Neural cell (in vitro differentiated cells): ENCODE measurements around the gene BTAF1. TPM values are rescaled to one million over a fixed set of nuclear protein-coding genes. Genes with fewer than 3 reads are reported as not detected.

Experiments
- H2AFZ ChIP-seq: fragments of 200-600, 300-800 bp; sonication (generic), shearing (Covaris generic); 2 replicates; pipeline ENCODE4 v1.6.0; 2014; ENCODE audit warnings: low read depth, mild to moderate bottlenecking, antibody characterized with exemption, low read length, moderate library complexity
- H3F3A ChIP-seq: fragments of 200-600 bp; shearing (Covaris generic); 2 replicates; pipeline ENCODE4 v1.6.1; 2016; ENCODE audit warnings: mild to moderate bottlenecking, moderate library complexity, mixed read lengths, antibody characterized with exemption, low read length; ENCODE audit not compliant: insufficient read depth, poor library complexity, severe bottlenecking
- H3K27ac ChIP-seq: fragments of 200-600, 300-800 bp; sonication (generic), shearing (Covaris generic); 2 replicates; pipeline ENCODE4 v1.5.1; 2014; ENCODE audit warnings: mild to moderate bottlenecking, low read length, moderate library complexity
- H3K27me3 ChIP-seq: fragments of 300-800, 200-600 bp; sonication (generic), shearing (Covaris generic); 2 replicates; pipeline ENCODE4 v1.6.0; 2014; ENCODE audit warnings: mild to moderate bottlenecking, low read depth, low read length, moderate library complexity; ENCODE audit not compliant: insufficient read depth
- H3K36me3 ChIP-seq: fragments of 300-800, 200-600 bp; sonication (generic), shearing (Covaris generic); 2 replicates; pipeline ENCODE4 v1.5.1; 2014; ENCODE audit warnings: mild to moderate bottlenecking, antibody characterized with exemption, low read length, moderate library complexity; ENCODE audit not compliant: insufficient read depth
- H3K4me2 ChIP-seq: fragments of 300-800, 200-600 bp; sonication (generic), shearing (Covaris generic); 2 replicates; pipeline ENCODE4 v1.6.0; 2014; ENCODE audit warnings: mild to moderate bottlenecking, low read length
- H3K4me3 ChIP-seq: fragments of 300-800, 200-600 bp; sonication (generic), shearing (Covaris generic); 2 replicates; pipeline ENCODE4 v1.5.1; 2014; ENCODE audit warnings: mild to moderate bottlenecking, low read length, moderate library complexity
- H3K79me2 ChIP-seq: fragments of 200-600 bp; shearing (Covaris generic); replicated peaks from 2 replicates; pipeline ENCODE4 v1.6.0; 2014; ENCODE audit warnings: mild to moderate bottlenecking, low read length, moderate library complexity; ENCODE audit not compliant: insufficient read depth
- H3K9ac ChIP-seq: fragments of 300-800, 200-600 bp; sonication (generic), shearing (Covaris generic); 2 replicates; pipeline ENCODE4 v1.6.1; 2016; ENCODE audit warnings: mild to moderate bottlenecking, low read length, mixed read lengths
- H3K9me2 ChIP-seq: fragments of 200-600 bp; shearing (Covaris generic); 2 replicates; pipeline ENCODE4 v1.6.1; 2016; ENCODE audit warnings: mild to moderate bottlenecking, low read length, mixed read lengths; ENCODE audit not compliant: insufficient read depth
- H3K9me3 ChIP-seq: fragments of 200-600, 300-800 bp; sonication (generic), shearing (Covaris generic); 2 replicates; pipeline ENCODE4 v1.6.1; 2016; ENCODE audit warnings: mild to moderate bottlenecking, mixed run types, low read length, moderate library complexity, mixed read lengths
- H4K20me1 ChIP-seq: fragments of 200-600 bp; shearing (Covaris generic); 2 replicates; pipeline ENCODE4 v1.6.1; 2016; ENCODE audit warnings: mild to moderate bottlenecking, mixed run types; ENCODE audit not compliant: insufficient read depth
- EP300 ChIP-seq: fragments of 450-650 bp; conservative IDR thresholded peaks from 2 replicates; pipeline ENCODE4 v1.6.1; 2014; ENCODE audit warnings: antibody characterized with exemption, mild to moderate bottlenecking, moderate library complexity; ENCODE audit not compliant: poor library complexity, severe bottlenecking
- EZH2 ChIP-seq: fragments of 200-600, 300-800 bp; shearing (Covaris generic), sonication (generic); IDR thresholded peaks from 2 replicates; pipeline ENCODE4 v1.6.1; 2014; ENCODE audit warnings: antibody characterized with exemption, low read length, borderline replicate concordance, mild to moderate bottlenecking; ENCODE audit not compliant: insufficient read depth, poor library complexity, severe bottlenecking
- MXI1 ChIP-seq: fragments of 450-650 bp; conservative IDR thresholded peaks from 2 replicates; pipeline ENCODE4 v1.6.1; 2014; ENCODE audit warnings: antibody characterized with exemption, mild to moderate bottlenecking; ENCODE audit not compliant: poor library complexity, severe bottlenecking
- POLR2AphosphoS5 ChIP-seq: IDR thresholded peaks from 2 replicates; pipeline ENCODE4 v1.6.1; 2012
- RAD21 ChIP-seq: fragments of 450-650 bp; conservative IDR thresholded peaks from 2 replicates; pipeline ENCODE4 v1.6.1; 2014; ENCODE audit warnings: antibody characterized with exemption, mild to moderate bottlenecking, moderate library complexity
- REST ChIP-seq: IDR thresholded peaks from 2 replicates; pipeline ENCODE4 v1.6.1; 2012; ENCODE audit warnings: borderline replicate concordance
- SMC3 ChIP-seq: fragments of 450-650 bp; conservative IDR thresholded peaks from 2 replicates; pipeline ENCODE4 v1.6.1; 2014; ENCODE audit warnings: antibody characterized with exemption, mild to moderate bottlenecking, moderate library complexity; ENCODE audit not compliant: poor library complexity
- TAF1 ChIP-seq: IDR thresholded peaks from 2 replicates; pipeline ENCODE4 v1.6.1; 2012; ENCODE audit warnings: low read depth
- polyA plus RNA-seq: library from polyadenylated mRNA; depleted of rRNA; stranded (reverse); fragments of >200 nt; gene quantifications from 2 replicates; pipeline ENCODE4 v1.2.3, GENCODE V29; 2014
- TF ChIP-seq, protein P1 (sequence below): fragments of 450-650 bp; IDR thresholded peaks from 2 replicates; pipeline ENCODE4 v1.5.1; 2014; ENCODE audit warnings: antibody characterized with exemption, mild to moderate bottlenecking, moderate library complexity; ENCODE audit not compliant: poor library complexity, severe bottlenecking

Gene BTAF1
- polyA plus RNA-seq, 1 donor from 2014 or later = 69.4 TPM

GRCh38 chr10:92011560-92012214 is 88.1 kb downstream of the BTAF1 start:
- Histone ChIP-seq H3K36me3 (peaks cover 12% of the 10 kb centered on the region), H3K9me3 (no peaks in the 10 kb centered on the region), H3K79me2 (no peaks in the 10 kb centered on the region), H3K4me2 (no peak overlapping the region), H3F3A (no peaks in the 10 kb centered on the region), H3K9me2 (no peaks in the 10 kb centered on the region), H3K4me3 (no peak overlapping the region), H4K20me1 (no peaks in the 10 kb centered on the region), H3K27ac (no peak overlapping the region), H3K27me3 (no peaks in the 10 kb centered on the region), H3K9ac (no peak overlapping the region), H2AFZ (no peak overlapping the region)
- TF ChIP-seq RAD21 (no peak), EZH2 (no peak), SMC3 (no peak), POLR2AphosphoS5 (no peak), REST (no peak), MXI1 (no peak), EP300 (no peak), TAF1 (no peak)
- TF ChIP-seq, protein P1, sequence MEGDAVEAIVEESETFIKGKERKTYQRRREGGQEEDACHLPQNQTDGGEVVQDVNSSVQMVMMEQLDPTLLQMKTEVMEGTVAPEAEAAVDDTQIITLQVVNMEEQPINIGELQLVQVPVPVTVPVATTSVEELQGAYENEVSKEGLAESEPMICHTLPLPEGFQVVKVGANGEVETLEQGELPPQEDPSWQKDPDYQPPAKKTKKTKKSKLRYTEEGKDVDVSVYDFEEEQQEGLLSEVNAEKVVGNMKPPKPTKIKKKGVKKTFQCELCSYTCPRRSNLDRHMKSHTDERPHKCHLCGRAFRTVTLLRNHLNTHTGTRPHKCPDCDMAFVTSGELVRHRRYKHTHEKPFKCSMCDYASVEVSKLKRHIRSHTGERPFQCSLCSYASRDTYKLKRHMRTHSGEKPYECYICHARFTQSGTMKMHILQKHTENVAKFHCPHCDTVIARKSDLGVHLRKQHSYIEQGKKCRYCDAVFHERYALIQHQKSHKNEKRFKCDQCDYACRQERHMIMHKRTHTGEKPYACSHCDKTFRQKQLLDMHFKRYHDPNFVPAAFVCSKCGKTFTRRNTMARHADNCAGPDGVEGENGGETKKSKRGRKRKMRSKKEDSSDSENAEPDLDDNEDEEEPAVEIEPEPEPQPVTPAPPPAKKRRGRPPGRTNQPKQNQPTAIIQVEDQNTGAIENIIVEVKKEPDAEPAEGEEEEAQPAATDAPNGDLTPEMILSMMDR = no peak

DNA sequence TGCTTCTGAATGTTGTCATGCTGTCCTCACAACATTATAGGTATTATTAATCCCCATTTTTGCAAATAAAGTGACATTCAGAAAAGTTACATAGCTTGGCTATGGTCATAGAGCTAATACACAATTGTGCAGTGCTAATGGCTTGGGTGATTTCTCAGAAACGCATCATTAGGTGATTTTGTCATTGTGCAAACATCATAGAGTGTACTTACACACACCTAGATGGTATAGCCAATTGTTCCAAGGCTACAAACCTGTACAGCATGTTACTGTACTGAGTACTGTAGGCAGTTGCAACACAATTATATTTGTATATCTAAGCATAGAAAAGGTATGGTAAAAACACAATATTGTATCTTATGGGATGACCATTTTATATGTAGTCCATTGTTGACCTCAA is 91.0 kb downstream of the BTAF1 start:
- no peak overlapping the region for H3K27ac ChIP-seq
- no peaks in the 10 kb centered on the region for H3K9me2 ChIP-seq
- no peaks in the 10 kb centered on the region for H3K79me2 ChIP-seq
- TF ChIP-seq REST = no peak
- no peak for TF ChIP-seq RAD21
- TF ChIP-seq POLR2AphosphoS5 = no peak
- TF ChIP-seq TAF1 = no peak
- no peak for TF ChIP-seq EP300
- no peak for TF ChIP-seq SMC3
- no peak for TF ChIP-seq EZH2
- no peak for TF ChIP-seq MXI1
- TF ChIP-seq, protein P1 = no peak
- peaks cover 15% of the 10 kb centered on the region for H3K36me3 ChIP-seq
- H3F3A ChIP-seq = no peaks in the 10 kb centered on the region
- H3K4me2 ChIP-seq = no peak overlapping the region
- no peak overlapping the region for H3K9ac ChIP-seq
- H2AFZ ChIP-seq = no peak overlapping the region
- no peaks in the 10 kb centered on the region for H3K9me3 ChIP-seq
- no peaks in the 10 kb centered on the region for H3K27me3 ChIP-seq
- H3K4me3 ChIP-seq = no peak overlapping the region
- H4K20me1 ChIP-seq = no peaks in the 10 kb centered on the region
